Cardiac septum (tissue), 1 donor: ENCODE data around the gene CDK1. TPM values are rescaled to one million over a fixed set of nuclear protein-coding genes. Genes with fewer than 3 reads are reported as not detected.

Experiments
- total RNA-seq: library from RNA; stranded (reverse); fragmentation: NEBNext Ultra II Directional; extraction: Animal tissue kit (Norgen Biotek cat#: 25700); gene quantifications from one replicate; pipeline ENCODE4 v1.2.1, GENCODE V29; 2021
- donor health status: DM: no; HTN: no; CAD: no.

The CDK1 gene
- total RNA-seq, 1 donor from 2014 or later: 0.35 TPM

Other genes with a start within 250 kb of the CDK1 start
- 16.3 TPM for gene RHOBTB1, start 165.7 kb downstream of the CDK1 start, total RNA-seq